ENCODE data around the gene KCNK18. TPM values are rescaled to one million over a fixed set of nuclear protein-coding genes. Genes with fewer than 3 reads are reported as not detected.

KCNK18 gene
- total RNA-seq, 4 donors from 2014 or later, result not detected

DNA sequence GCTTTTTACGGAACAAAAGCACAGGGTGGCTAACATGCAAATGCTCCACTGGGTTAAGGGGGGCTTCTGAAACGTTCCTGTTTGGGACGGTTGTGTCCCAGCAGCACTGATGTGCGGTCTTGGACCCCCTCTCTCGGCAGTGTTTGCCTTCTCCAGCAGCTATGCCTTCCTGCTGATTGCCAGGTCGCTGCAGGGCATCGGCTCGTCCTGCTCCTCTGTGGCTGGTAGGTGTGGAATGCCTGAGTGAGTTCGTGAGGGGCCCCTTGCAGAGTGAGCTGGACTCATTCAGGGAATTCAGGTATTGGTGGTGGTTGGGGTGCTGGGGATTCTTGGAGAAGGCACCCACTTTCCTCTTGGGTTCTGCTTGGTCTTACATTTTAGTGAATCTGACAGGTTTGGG, 56.6 kb downstream of the KCNK18 start:
- Histone ChIP-seq H3K4me3 (no peak overlapping the region), H3K27ac (replicated peaks in 1 of 4) (no peak overlapping the region), H3K4me1 (no peaks in the 10 kb centered on the region), H3K27me3 (peaks cover 0 to 33% (median 0%) of the 10 kb centered on the region in 4 donors), H3K9me3 (no peaks in the 10 kb centered on the region), H3K36me3 (no peaks in the 10 kb centered on the region)
- WGBS, result 80% methylated on average over 9 of the region's 9 CpGs
- DNase-seq (ENCODE audit: extremely low spot score), result no peak
- TF ChIP-seq EP300 (IDR thresholded peaks at IDR 0.05), result no peak
- no peak for TF ChIP-seq POLR2A (IDR thresholded peaks at IDR 0.05; ENCODE audit: low read depth)
- no peak for TF ChIP-seq POLR2AphosphoS5 (IDR thresholded peaks at IDR 0.05)
- TF ChIP-seq, protein P1, sequence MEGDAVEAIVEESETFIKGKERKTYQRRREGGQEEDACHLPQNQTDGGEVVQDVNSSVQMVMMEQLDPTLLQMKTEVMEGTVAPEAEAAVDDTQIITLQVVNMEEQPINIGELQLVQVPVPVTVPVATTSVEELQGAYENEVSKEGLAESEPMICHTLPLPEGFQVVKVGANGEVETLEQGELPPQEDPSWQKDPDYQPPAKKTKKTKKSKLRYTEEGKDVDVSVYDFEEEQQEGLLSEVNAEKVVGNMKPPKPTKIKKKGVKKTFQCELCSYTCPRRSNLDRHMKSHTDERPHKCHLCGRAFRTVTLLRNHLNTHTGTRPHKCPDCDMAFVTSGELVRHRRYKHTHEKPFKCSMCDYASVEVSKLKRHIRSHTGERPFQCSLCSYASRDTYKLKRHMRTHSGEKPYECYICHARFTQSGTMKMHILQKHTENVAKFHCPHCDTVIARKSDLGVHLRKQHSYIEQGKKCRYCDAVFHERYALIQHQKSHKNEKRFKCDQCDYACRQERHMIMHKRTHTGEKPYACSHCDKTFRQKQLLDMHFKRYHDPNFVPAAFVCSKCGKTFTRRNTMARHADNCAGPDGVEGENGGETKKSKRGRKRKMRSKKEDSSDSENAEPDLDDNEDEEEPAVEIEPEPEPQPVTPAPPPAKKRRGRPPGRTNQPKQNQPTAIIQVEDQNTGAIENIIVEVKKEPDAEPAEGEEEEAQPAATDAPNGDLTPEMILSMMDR (IDR thresholded peaks at IDR 0.05), result no peak
- intact Hi-C loops (cut with DNase I), result no loop called here

DNA sequence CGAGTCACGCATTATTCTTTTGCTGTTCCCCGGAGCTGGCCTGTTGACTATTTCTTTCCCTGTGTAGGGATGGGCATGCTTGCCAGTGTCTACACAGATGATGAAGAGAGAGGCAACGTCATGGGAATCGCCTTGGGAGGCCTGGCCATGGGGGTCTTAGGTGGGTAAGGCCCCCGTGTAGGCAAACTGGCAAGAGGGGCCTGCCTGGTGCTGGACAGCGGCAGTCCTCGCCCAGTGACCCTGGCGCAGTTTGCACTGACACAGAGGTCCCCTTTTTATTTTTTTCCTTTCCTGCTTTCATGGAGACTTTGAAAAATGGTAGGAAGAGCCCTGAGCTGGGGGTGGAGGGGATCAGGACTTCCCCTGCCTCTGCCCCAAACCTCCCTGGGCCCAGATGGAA, 57.0 kb downstream of the KCNK18 start:
- Histone ChIP-seq H3K4me3 (no peak overlapping the region), H3K36me3 (no peaks in the 10 kb centered on the region), H3K9me3 (no peaks in the 10 kb centered on the region), H3K27me3 (peaks cover 0 to 37% (median 0%) of the 10 kb centered on the region in 4 donors), H3K27ac (replicated peaks in 1 of 4) (no peak overlapping the region), H3K4me1 (no peaks in the 10 kb centered on the region)
- WGBS, result 80% methylated on average over 9 of the region's 9 CpGs
- TF ChIP-seq, protein P1 (IDR thresholded peaks at IDR 0.05), result no peak
- TF ChIP-seq POLR2A (IDR thresholded peaks at IDR 0.05; ENCODE audit: low read depth), result no peak
- no peak for TF ChIP-seq POLR2AphosphoS5 (IDR thresholded peaks at IDR 0.05)
- TF ChIP-seq EP300 (IDR thresholded peaks at IDR 0.05), result no peak
- intact Hi-C loops (cut with DNase I), result no loop called here
- DNase-seq (ENCODE audit: extremely low spot score), result no peak

DNA sequence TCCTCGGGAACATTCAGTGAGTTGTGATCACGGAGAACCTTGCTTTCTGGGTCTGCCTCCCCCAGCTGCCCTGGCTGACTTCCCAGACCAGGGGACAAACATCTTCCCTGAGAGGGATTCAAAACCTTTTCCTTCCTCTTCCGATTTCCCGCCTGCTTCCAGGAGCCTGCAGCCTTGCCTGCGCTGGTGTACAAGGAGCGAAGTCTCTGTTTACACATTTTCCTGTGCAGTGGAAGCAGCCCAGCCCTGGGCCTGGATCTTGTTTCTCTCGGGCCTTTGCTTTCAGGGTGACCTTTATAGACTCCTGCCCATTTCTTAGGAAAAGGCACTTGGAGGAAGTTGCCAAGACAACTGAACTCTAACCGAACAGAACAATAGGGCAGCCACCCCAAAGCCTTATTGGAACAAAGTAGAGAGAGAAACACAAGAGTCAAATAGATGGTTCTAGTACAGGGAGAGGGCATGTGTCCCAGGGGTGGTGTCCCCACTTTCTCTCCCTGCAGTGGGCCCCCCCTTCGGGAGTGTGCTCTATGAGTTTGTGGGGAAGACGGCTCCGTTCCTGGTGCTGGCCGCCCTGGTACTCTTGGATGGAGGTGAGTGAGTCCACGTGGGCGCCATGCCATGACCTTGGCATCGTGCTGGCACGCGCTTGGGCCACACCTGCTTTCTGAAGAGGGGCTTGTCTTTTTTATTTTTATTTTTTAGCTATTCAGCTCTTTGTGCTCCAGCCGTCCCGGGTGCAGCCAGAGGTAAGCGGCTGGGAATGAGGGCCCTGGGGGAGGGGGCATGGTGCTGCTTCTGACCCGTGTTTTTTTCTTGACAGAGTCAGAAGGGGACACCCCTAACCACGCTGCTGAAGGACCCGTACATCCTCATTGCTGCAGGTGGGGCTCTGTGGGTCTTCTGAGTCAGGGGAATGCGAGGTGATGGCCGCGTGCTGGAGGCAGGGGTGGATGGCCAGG, 57.8 kb downstream of the KCNK18 start:
- WGBS, result 77% methylated on average over 26 of the region's 26 CpGs
- Histone ChIP-seq H3K9me3 (no peaks in the 10 kb centered on the region), H3K4me3 (no peak overlapping the region), H3K27ac (replicated peaks in 1 of 4) (no peak overlapping the region), H3K4me1 (no peaks in the 10 kb centered on the region), H3K27me3 (peaks cover 0 to 41% (median 0%) of the 10 kb centered on the region in 4 donors), H3K36me3 (no peaks in the 10 kb centered on the region)
- DNase-seq (ENCODE audit: extremely low spot score), result no peak
- intact Hi-C loops (cut with DNase I), result no loop called here
- no peak for TF ChIP-seq POLR2AphosphoS5 (IDR thresholded peaks at IDR 0.05)
- no peak for TF ChIP-seq EP300 (IDR thresholded peaks at IDR 0.05)
- TF ChIP-seq POLR2A (IDR thresholded peaks at IDR 0.05; ENCODE audit: low read depth), result no peak
- TF ChIP-seq, protein P1 (IDR thresholded peaks at IDR 0.05), result no peak

DNA sequence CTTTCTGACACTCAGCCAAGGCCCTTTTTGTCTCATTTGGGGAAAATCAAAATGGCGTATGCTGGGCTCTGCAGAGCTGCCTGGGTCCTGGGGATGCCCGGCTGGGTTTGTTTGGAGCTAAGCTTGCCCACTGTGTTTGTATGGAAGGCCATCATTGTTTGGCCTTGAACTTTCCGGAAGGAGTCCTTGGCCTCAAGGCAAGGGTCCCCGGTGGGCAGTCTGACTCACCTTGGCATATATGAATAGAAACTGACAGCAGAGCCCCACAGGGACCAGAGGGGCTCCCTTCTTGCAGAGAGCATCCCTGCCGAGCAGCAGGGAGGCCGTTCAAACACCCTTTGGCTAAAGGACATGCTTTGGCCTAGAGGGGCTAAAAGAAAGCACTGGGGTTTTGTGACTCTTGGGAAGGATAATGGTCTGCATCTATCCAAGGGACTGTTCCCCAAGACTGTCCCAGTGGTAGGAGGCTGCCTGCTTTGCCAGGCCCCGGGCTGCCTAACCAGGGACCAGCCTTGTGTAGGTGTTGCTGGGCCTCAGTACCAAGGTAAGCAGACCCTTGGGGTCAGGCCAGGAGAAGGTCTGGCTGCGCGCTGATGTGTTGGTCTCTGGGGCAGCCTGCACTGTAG, 58.7 kb downstream of the KCNK18 start:
- Histone ChIP-seq H3K4me1 (no peaks in the 10 kb centered on the region), H3K9me3 (no peaks in the 10 kb centered on the region), H3K27me3 (peaks cover 0 to 43% (median 0%) of the 10 kb centered on the region in 4 donors), H3K27ac (replicated peaks in 1 of 4) (no peak overlapping the region), H3K36me3 (no peaks in the 10 kb centered on the region), H3K4me3 (no peak overlapping the region)
- no CpG with 5 or more reads among the region's 9 CpGs for WGBS
- TF ChIP-seq POLR2AphosphoS5 (IDR thresholded peaks at IDR 0.05), result no peak
- TF ChIP-seq EP300 (IDR thresholded peaks at IDR 0.05), result no peak
- TF ChIP-seq, protein P1 (IDR thresholded peaks at IDR 0.05), result no peak
- TF ChIP-seq POLR2A (IDR thresholded peaks at IDR 0.05; ENCODE audit: low read depth), result no peak
- intact Hi-C loops (cut with DNase I), result no loop called here
- DNase-seq (ENCODE audit: extremely low spot score), result no peak
